CD4-positive, alpha-beta T cell treated with Interleukin-4 for 1 hour (primary cell): ENCODE results near the gene SPATA17.

Experiments used
- DNase-seq, 2 donors: peaks; one replicate each; pipeline ENCODE4 v3.0.0-alpha.2; 2020 to 2022

Gene SPATA17

GRCh38 chr1:217857061-217857460 lies 225.9 kb downstream of the SPATA17 start:
- DNase-seq, result no peak

GRCh38 chr1:217861658-217862057 lies 230.5 kb downstream of the SPATA17 start:
- no peak for DNase-seq

- DNase-seq, result no peak
Measured at GRCh38 chr1:217867446-217867995, 236.4 kb downstream of the SPATA17 start.

DNA sequence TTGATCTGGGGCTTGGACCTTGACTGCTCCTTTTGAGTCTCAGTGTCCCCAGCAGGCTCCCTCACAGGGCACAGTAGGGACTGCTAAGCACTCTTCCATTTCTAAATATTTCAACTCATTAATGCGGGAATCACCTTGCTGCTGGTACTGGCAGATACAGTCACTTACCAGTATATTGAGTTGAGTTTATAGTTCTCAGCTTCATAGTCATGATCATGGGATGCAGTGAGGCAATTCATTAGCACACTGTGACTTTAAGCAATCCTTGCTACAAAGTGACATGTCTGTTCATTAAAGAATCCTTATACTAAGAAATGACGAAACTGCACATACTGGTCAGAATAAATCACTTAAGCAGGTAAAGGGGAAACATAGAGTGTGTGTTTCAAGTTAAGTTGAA lies 240.8 kb downstream of the SPATA17 start:
- no peak for DNase-seq

- no peak for DNase-seq
Measured at GRCh38 chr1:217875229-217875628, 244.1 kb downstream of the SPATA17 start.

DNA sequence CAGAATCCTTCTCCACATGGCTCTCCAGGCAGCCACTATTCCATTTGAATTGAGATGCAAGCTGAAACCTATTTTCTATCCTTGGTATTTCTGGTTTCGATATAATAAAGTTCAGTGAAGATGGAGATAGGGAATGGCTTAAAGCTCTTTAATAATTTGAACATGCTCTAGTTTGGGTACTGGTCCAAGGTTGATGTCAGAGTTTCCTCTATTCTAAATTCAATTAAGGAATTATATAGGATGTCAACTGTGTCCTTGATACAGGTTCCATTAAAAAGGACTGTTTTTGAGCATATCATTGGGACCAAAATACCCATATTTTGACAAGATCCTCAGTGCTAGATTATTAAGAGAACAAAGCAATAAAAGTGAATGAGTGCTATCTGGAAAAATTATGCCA lies 245.3 kb downstream of the SPATA17 start:
- no peak for DNase-seq

DNA sequence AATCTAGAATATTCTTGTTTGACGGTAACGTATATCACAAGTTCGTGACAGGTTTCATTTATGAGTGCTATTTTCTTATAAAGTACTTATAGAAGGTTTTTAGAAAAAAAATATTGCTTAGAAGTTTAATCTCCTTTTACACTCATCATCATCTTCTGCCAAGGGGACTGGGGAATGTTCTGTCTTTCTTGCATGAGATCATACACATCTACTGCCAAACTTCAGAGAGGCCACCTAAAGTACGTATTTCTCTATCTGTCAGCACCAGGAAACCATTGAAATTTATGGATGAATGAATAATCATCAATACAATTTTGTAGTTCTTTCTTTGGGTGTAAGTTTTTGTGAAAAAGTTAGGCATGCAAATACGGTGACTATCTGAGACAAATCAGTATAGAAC lies 245.8 kb downstream of the SPATA17 start:
- DNase-seq, result no peak

- DNase-seq, result no peak
Measured at GRCh38 chr1:217881131-217881543, 250.0 kb downstream of the SPATA17 start.

DNA sequence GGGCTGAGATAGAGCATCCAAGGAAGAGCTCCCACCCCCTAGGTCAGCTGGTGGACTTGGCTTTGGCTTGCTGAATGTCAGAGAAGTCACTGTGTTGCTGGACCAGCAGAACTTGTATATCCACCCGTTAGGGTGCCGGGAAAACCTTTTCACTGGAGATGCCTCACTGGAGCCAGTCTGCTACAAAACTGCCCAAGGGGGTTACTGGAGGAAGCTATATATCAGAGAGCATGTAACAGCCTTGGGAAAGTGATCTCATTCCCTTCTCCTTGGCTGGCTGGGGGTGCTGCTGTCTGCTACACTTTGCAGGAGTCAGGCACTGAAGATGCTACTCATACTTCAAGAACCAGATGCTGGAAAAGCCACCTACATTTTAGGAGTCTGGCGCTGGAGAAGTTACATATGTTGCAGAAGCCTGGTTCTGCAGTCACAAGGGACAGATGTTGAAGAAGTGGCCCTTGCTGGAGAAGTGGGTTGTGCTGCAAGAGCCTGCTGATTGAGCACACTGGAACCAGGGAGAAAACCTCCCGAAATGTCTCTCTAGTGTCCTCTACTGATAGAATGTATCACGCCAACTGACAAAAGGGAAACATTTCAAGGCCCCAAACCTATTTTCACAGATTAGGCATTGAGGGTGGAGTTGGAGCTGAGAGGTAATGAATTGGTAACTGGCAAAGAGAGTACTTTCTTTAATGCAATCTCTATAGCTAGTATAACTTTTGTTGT lies 250.6 kb downstream of the SPATA17 start:
- no peak for DNase-seq

- DNase-seq, result no peak
Measured at GRCh38 chr1:217885181-217885580, 254.0 kb downstream of the SPATA17 start.

DNA sequence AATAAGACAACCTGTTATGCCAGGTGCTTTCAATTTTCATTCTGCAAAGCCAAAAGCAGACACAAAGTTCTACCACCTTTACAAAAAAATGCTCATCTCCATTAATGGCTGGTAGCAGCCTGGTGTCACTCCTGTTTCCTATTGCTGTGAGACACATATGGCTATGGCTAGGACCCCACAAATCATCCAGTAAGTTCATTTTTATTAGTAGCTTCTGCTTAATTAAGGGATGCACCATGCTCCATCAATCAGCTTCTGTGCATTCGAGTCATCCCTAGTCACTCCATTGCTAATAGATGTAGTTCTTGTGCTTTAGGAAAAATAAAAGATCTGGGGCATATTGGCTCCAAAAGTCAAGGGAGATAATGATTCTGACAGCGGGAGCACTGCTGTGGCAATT lies 257.2 kb downstream of the SPATA17 start:
- DNase-seq, result no peak

GRCh38 chr1:217889401-217889800 lies 258.3 kb downstream of the SPATA17 start:
- no peak for DNase-seq

DNA sequence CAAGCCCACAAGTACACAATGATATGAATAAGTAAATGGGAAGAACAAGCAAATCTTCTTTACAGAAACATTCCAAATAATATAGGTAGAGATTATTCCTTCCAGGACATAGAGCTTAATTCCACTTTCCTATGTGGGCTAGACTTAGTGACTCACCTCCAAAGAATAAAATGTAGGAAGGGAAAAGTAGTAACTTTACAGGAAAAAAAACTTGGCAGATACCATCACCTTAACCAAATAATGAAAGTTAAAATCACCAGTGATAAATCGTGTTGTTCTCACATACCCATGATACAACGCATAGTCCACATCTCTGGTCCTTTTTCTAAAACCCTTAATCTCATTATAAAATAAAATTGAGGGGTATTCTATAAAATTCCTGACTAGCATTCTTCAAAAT lies 260.8 kb downstream of the SPATA17 start:
- DNase-seq, result no peak

DNA sequence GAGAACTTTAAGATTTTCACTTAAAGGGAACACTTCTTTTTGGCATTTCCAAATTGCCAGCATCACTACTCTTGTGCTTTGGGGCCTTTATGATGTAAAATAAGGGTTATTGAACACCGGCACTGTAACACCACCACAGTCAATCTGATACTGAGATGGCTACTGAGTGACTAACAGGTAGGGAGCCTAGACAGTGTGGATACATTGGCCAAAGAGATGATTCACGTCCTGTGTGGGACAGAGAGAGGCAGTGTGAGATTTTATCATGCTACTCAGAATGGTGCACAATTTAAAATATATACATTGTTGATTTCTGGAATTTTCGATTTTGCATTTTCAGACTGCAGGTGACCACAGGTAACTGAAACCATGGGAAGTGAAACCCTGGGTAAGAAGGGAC lies 261.6 kb downstream of the SPATA17 start:
- no peak for DNase-seq

- DNase-seq, result no peak
Measured at GRCh38 chr1:217895841-217896240, 264.7 kb downstream of the SPATA17 start.

- no peak for DNase-seq
Measured at GRCh38 chr1:217896490-217896889, 265.3 kb downstream of the SPATA17 start.

DNA sequence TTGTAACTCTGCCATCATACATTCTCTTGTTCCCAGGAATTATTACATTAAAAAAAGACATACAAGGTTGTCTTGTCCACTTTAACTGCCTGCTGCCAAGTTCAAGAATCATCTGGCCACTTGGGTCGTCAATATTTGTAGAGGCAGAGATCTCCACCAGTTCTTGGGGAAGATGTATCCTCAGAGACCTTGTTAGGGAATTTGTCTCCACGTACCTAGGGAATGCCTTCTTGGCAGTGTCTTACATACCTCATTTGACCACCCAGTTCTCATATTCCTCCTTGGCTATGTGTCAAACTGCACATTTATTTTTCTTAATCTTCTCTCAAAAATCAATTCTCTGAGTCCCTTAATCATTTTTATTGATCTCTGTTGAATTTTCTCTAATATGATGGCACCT lies 266.0 kb downstream of the SPATA17 start:
- no peak for DNase-seq

DNA sequence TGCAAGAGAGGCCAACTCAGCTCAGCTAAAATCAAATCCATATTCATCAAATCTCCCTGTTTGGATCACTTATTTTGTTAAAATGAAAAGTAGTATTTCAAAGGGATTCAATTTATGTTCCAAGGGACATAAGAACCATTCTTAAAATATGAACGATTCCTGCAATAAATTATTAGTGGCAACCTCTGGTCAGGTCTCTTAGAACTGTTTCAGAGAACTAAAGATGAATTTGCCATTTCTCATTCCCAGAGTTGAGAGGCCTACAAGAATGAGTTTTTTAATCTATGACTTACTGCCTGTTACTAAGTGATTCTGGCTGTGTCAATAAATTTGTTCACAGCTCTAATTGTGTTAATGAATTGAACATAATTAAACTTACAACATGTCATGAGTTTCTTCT lies 268.5 kb downstream of the SPATA17 start:
- DNase-seq, result no peak

DNA sequence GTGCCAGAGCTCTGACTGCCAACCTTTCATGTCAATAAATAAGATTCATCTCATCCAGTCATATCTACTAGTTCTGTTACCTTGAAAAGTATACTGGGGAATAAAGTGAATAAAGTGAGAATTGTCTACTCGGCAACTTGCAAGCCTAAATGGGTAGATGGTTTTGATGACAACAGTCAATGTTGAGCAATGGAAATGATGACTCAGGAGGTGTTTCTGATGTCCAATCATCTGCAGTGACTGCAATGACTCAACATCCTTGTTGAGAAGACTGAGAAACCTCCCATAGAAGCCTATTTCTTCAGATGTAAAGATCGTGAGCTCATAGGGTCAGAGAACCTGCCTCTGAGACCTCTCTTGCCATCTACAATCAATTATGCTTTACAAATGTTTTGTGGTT lies 276.4 kb downstream of the SPATA17 start:
- no peak for DNase-seq

GRCh38 chr1:217910203-217910602 lies 279.1 kb downstream of the SPATA17 start:
- no peak for DNase-seq

- DNase-seq, result no peak
Measured at GRCh38 chr1:217910791-217911320, 279.7 kb downstream of the SPATA17 start.

GRCh38 chr1:217911908-217912307 lies 280.8 kb downstream of the SPATA17 start:
- no peak for DNase-seq

GRCh38 chr1:217917281-217917887 lies 286.2 kb downstream of the SPATA17 start:
- no peak for DNase-seq

DNA sequence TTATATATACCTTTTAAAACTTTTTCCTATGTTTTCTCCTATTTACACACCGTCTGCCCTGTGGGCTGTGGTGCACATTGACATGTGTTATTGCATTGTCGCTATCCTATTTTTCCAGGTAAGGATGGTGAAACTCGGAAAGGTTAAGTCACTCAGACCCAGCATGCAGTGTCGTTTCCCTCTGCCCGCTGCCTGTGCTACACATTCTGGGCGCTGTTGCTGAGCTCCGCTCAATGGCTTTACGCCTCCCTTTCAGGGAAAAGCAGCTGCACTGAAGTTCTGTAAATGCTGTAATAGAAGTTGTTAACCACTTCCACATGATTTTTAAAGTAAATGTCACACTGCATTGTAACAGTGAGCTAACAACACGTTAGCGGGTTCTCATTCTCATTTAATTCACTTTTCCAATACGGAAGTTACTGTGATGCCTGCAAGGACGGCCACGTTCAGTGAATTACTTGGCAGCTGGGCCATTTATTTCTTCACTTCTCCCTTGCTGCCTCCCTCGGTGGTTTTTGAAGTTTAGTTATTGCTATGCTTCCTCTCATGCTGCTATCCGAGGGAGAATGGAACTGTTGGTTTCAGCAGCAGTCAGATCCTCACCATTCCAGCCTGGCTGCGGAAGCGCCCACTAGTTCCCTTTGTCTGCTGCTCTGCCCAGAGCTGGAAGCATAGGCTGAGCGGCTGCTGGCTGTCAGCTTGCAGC lies 288.7 kb downstream of the SPATA17 start:
- no peak for DNase-seq
